Measurements from ENCODE around the gene KCNK5. TPM values are rescaled to one million over a fixed set of nuclear protein-coding genes. Genes with fewer than 3 reads are reported as not detected.

KCNK5 gene
- total and polyA plus RNA-seq, 2 donors (not counting 3 experiments of a cell fraction or from before 2014, with no cell fraction given), result not detected

- no TSS peak for BruUV-seq (replicated peaks)
- no peak for FAIRE-seq
- H3K9ac ChIP-seq (replicated peaks; ENCODE audit: extremely low read depth, insufficient read depth, low read length), result no peak overlapping the region
- ChIA-PET POLR2A (no interaction called here), CTCF (no interaction called here)
- no peaks in the 10 kb centered on the region for H3K9me1 ChIP-seq (replicated peaks; ENCODE audit: control insufficient read depth, extremely low read depth, insufficient read depth, low read length)
- no peaks in the 10 kb centered on the region for H4K20me1 ChIP-seq (replicated peaks; ENCODE audit: control insufficient read depth, extremely low read depth, insufficient read depth, low read length)
- no peaks in the 10 kb centered on the region for H3K36me3 ChIP-seq (ENCODE audit: control insufficient read depth in 2 of 2, extremely low read depth in 1 of 2, insufficient read depth in 2 of 2, low read length in 2 of 2)
- H3K27me3 ChIP-seq (ENCODE audit: control insufficient read depth in 2 of 2, insufficient read depth in 2 of 2, low read length in 2 of 2), result no peaks in the 10 kb centered on the region
- dilution Hi-C loops (cut with MboI; ENCODE audit: extremely low pct_ligation_motif_present, low sequenced_read_pairs), result no loop called here
- H3K4me1 ChIP-seq (ENCODE audit: control insufficient read depth, extremely low read depth, insufficient read depth, low read length), result no peaks in the 10 kb centered on the region
- no peaks in the 10 kb centered on the region for H3K79me2 ChIP-seq (ENCODE audit: control insufficient read depth, insufficient read depth, low read length)
- H3K4me3 ChIP-seq (replicated peaks in 1 of 3; ENCODE audit: insufficient read depth in 1 of 3, low read depth in 1 of 3, low read length in 3 of 3), result no peak overlapping the region
- no peak for DNase-seq (ENCODE audit: low read depth, low spot score)
- H3K9me3 ChIP-seq (replicated peaks; ENCODE audit: control insufficient read depth, insufficient read depth, low read length), result no peaks in the 10 kb centered on the region
- no peak overlapping the region for H2AFZ ChIP-seq (ENCODE audit: low read depth, low read length)
- TF ChIP-seq CTCF (IDR thresholded peaks at IDR 0.05; ENCODE audit: extremely low read depth in 1 of 2, insufficient read depth in 1 of 2, low read depth in 1 of 2, low read length in 2 of 2) (no peak), MAX (IDR thresholded peaks at IDR 0.05; ENCODE audit: insufficient read depth, insufficient read length) (no peak), FOS (IDR thresholded peaks at IDR 0.05; ENCODE audit: borderline replicate concordance, insufficient read depth, low read length) (no peak), POLR2AphosphoS5 (IDR thresholded peaks at IDR 0.05; ENCODE audit: insufficient read depth, low read depth, low read length) (no peak), GATA2 (IDR thresholded peaks at IDR 0.05; ENCODE audit: insufficient read depth, insufficient read length, low read depth, low read length) (no peak), JUN (IDR thresholded peaks at IDR 0.05; ENCODE audit: borderline replicate concordance, insufficient read depth, insufficient read length, low read depth) (no peak), POLR2A (IDR thresholded peaks at IDR 0.05; ENCODE audit: low read depth, low read length) (no peak), MYC (IDR thresholded peaks at IDR 0.05; ENCODE audit: low read depth, low read length) (no peak), EZH2 (IDR thresholded peaks at IDR 0.05; ENCODE audit: borderline replicate concordance, low read depth, low read length, severe bottlenecking) (no peak)
- intact Hi-C loops (cut with micrococcal nuclease), result no loop called here
- H3K27ac ChIP-seq (ENCODE audit: insufficient read depth, low read depth, low read length), result no peak overlapping the region
- H3K4me2 ChIP-seq (ENCODE audit: insufficient read depth, low read length), result no peak overlapping the region
Observed at GRCh38 chr6:39197922-39198500, 31.3 kb downstream of the KCNK5 start.
